WTC11 (cell line): ENCODE measurements around the gene IPO4. TPM values are rescaled to one million over a fixed set of nuclear protein-coding genes. Genes with fewer than 3 reads are reported as not detected.

Experiments
- ATAC-seq: fragments of 200-7000 bp; cut with Tn5 transposase; 2 replicates; pipeline ENCODE4 v1.10.0; 2021; ENCODE audit warnings: mild to moderate bottlenecking, moderate library complexity
- CTCF ChIA-PET: fragments of 300-600 bp; sonication (Branson Sonifier 250); formaldehyde crosslinking; loops from one replicate; lab custom pipeline; 2021; ENCODE audit warnings: antibody characterized with exemption; lab: Charles Lee
- POLR2A ChIA-PET: fragments of 350-600 bp; sonication (Branson Sonifier 250); formaldehyde crosslinking; loops from one replicate; lab custom pipeline; 2021; ENCODE audit warnings: antibody characterized with exemption; lab: Charles Lee
- DNase-seq: peaks from one replicate; pipeline ENCODE4 v3.0.0; 2021; ENCODE audit warnings: low spot score
- H3K27ac Mint-ChIP-seq: 2 replicates; pipeline ENCODE4 v1.8.0; 2021; ENCODE audit warnings: mixed read lengths
- H3K27me3 Mint-ChIP-seq: 2 replicates; pipeline ENCODE4 v1.8.0; 2021; ENCODE audit warnings: low read depth, mild to moderate bottlenecking, moderate library complexity, mixed read lengths
- H3K36me3 Mint-ChIP-seq: 2 replicates; pipeline ENCODE4 v1.8.0; 2021; ENCODE audit warnings: mixed read lengths
- H3K4me1 Mint-ChIP-seq: 2 replicates; pipeline ENCODE4 v1.8.0; 2022; ENCODE audit warnings: mixed read lengths
- H3K4me3 Mint-ChIP-seq: 2 replicates; pipeline ENCODE4 v1.8.0; 2021; ENCODE audit warnings: mild to moderate bottlenecking, moderate library complexity, mixed read lengths
- H3K9me3 Mint-ChIP-seq: 2 replicates; pipeline ENCODE4 v1.8.0; 2021; ENCODE audit warnings: mixed read lengths
- ATF1 ChIP-seq: sonication (generic); formaldehyde crosslinking; IDR thresholded peaks from 2 replicates; pipeline ENCODE4 v1.8.1; 2023; ENCODE audit warnings: mild to moderate bottlenecking, moderate library complexity, missing genetic modification reagents
- CREB1 ChIP-seq: sonication (generic); formaldehyde crosslinking; IDR thresholded peaks from 2 replicates; pipeline ENCODE4 v1.8.0; 2023; ENCODE audit warnings: mild to moderate bottlenecking, missing genetic modification reagents
- ESRRA ChIP-seq: sonication (generic); formaldehyde crosslinking; IDR thresholded peaks from 2 replicates; pipeline ENCODE4 v1.8.1; 2022; ENCODE audit warnings: mild to moderate bottlenecking, missing genetic modification reagents, borderline replicate concordance
- GABPB1 ChIP-seq: sonication (generic); formaldehyde crosslinking; IDR thresholded peaks from 2 replicates; pipeline ENCODE4 v1.8.1; 2023; ENCODE audit warnings: mild to moderate bottlenecking, missing genetic modification reagents
- HMGA2 ChIP-seq: fragments of 250-450 bp; sonication (Bioruptor Pico); IDR thresholded peaks from 2 replicates; pipeline ENCODE4 v1.4.0; 2021; ENCODE audit warnings: mild to moderate bottlenecking, moderate library complexity
- JUN ChIP-seq: sonication (generic); formaldehyde crosslinking; IDR thresholded peaks from 2 replicates; pipeline ENCODE4 v1.8.0; 2023; ENCODE audit warnings: mild to moderate bottlenecking, missing genetic modification reagents
- MXD4 ChIP-seq: fragments of 250-450 bp; sonication (Bioruptor Pico); IDR thresholded peaks from 2 replicates; pipeline ENCODE4 v1.8.0; 2021; ENCODE audit warnings: mild to moderate bottlenecking, moderate library complexity, borderline replicate concordance
- NFATC4 ChIP-seq: fragments of 250-450 bp; sonication (Bioruptor Pico); IDR thresholded peaks from 2 replicates; pipeline ENCODE4 v1.9.0; 2021; ENCODE audit warnings: mild to moderate bottlenecking
- NFYB ChIP-seq: sonication (generic); formaldehyde crosslinking; conservative IDR thresholded peaks from 2 replicates; pipeline ENCODE4 v1.8.0; 2022; ENCODE audit warnings: low read depth, missing genetic modification reagents
- NR2C2 ChIP-seq: sonication (generic); formaldehyde crosslinking; IDR thresholded peaks from 2 replicates; pipeline ENCODE4 v1.8.0; 2022; ENCODE audit warnings: mild to moderate bottlenecking, missing genetic modification reagents
- NR3C1 ChIP-seq: sonication (generic); formaldehyde crosslinking; conservative IDR thresholded peaks from 2 replicates; pipeline ENCODE4 v1.8.1; 2023; ENCODE audit warnings: low read depth, mild to moderate bottlenecking, missing genetic modification reagents
- OVOL2 ChIP-seq: fragments of 250-450 bp; sonication (Bioruptor Pico); IDR thresholded peaks from 2 replicates; pipeline ENCODE4 v1.9.0; 2021; ENCODE audit warnings: mild to moderate bottlenecking, borderline replicate concordance
- PRRX2 ChIP-seq: fragments of 250-450 bp; sonication (Bioruptor Pico); IDR thresholded peaks from 2 replicates; pipeline ENCODE4 v1.8.0; 2021; ENCODE audit warnings: mild to moderate bottlenecking
- SOX15 ChIP-seq: fragments of 250-450 bp; sonication (Bioruptor Pico); IDR thresholded peaks from 2 replicates; pipeline ENCODE4 v1.9.0; 2021; ENCODE audit warnings: mild to moderate bottlenecking
- TEAD1 ChIP-seq: sonication (generic); formaldehyde crosslinking; IDR thresholded peaks from 2 replicates; pipeline ENCODE4 v1.8.0; 2022; ENCODE audit warnings: mild to moderate bottlenecking, missing genetic modification reagents
- ZNF121 ChIP-seq: sonication (generic); formaldehyde crosslinking; IDR thresholded peaks from 2 replicates; pipeline ENCODE4 v1.8.0; 2023; ENCODE audit warnings: missing genetic modification reagents
- ZNF232 ChIP-seq: sonication (generic); formaldehyde crosslinking; IDR thresholded peaks from 2 replicates; pipeline ENCODE4 v1.8.0; 2022; ENCODE audit warnings: mild to moderate bottlenecking, missing genetic modification reagents
- total RNA-seq: library from RNA; stranded (reverse); gene quantifications from 3 replicates; pipeline ENCODE4 v1.2.3, GENCODE V29; 2021
- TF ChIP-seq, protein P1 (sequence below): sonication (generic); formaldehyde crosslinking; IDR thresholded peaks from 2 replicates; pipeline ENCODE4 v1.8.1; 2022; ENCODE audit warnings: mild to moderate bottlenecking, moderate library complexity, missing genetic modification reagents
- TF ChIP-seq, protein P2 (sequence below): fragments of 250-450 bp; sonication (Bioruptor Pico); IDR thresholded peaks from 2 replicates; pipeline ENCODE4 v2.1.2; 2022; ENCODE audit warnings: mild to moderate bottlenecking, moderate library complexity
- TF ChIP-seq, protein P3 (sequence below): fragments of 250-450 bp; sonication (Bioruptor Pico); IDR thresholded peaks from 2 replicates; pipeline ENCODE4 v1.8.0; 2021; ENCODE audit warnings: mild to moderate bottlenecking
- TF ChIP-seq, protein P4 (sequence below): fragments of 200-600 bp; IDR thresholded peaks from 2 replicates; pipeline ENCODE4 v1.8.0; 2022; ENCODE audit warnings: antibody characterized with exemption

IPO4 gene
- total RNA-seq, 1 experiment from 2014 or later = 128 TPM

DNA sequence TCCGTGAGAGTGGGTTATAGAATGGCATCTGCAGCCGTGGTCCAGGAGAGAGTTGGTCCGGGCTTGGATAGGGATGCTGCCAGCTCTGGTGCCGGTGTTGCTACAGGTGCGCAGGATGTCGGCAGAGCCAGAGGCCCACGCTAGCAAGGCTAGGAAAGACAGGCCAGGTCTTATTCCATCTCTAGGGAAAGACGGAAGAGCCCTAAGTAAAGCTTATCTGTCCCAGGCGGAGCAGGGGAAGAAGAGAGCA lies 53.1 kb downstream of the IPO4 start (continued):
- TF ChIP-seq JUN (CRISPR knock-in tag) (0 out of 2 replicates have a peak, but pooled peaks have one; percentile 21), ZNF121 (CRISPR knock-in tag) (no peak), ZNF232 (no peak), CREB1 (CRISPR knock-in tag) (no peak)
- TF ChIP-seq, protein P1, sequence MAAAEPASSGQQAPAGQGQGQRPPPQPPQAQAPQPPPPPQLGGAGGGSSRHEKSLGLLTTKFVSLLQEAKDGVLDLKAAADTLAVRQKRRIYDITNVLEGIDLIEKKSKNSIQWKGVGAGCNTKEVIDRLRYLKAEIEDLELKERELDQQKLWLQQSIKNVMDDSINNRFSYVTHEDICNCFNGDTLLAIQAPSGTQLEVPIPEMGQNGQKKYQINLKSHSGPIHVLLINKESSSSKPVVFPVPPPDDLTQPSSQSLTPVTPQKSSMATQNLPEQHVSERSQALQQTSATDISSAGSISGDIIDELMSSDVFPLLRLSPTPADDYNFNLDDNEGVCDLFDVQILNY (CRISPR knock-in tag) = 0 out of 2 replicates have a peak, but pooled peaks have one; percentile 57

DNA sequence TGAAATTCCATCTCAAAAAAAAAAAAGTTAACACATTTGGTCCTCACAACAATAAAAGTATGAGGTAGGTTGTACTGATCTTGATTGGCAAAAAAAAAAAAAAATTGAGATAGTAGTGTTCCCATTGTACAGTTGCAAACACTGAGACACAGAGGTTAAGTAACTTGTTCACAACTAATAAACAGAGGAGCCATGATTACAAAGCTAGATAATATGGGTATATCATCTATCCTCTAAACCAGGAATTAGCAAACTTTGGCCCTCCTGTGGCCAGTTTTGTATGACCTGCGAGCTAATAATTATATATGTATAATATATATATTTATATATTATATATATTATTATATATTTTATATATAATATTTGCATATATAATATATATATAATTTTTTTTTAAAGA lies 54.9 kb downstream of the IPO4 start:
- ChIA-PET POLR2A (no interaction called here), CTCF (interaction anchor here (0.7 to 3.1 kb wide), 4 partner anchors 18 to 27 kb away, joined by 3 to 10 read pairs (median 6); partner anchors contain the start of genes DCAF11, IRF9 and NRL)
- Mint-ChIP-seq H3K27ac (no peak overlapping the region), H3K4me1 (peaks cover 23% of the 10 kb centered on the region), H3K36me3 (peaks cover 14% of the 10 kb centered on the region), H3K9me3 (no peaks in the 10 kb centered on the region), H3K27me3 (no peaks in the 10 kb centered on the region; the same call in 1 of the 2 replicates), H3K4me3 (no peak overlapping the region)
- TF ChIP-seq ATF1 (no peak), HMGA2 (CRISPR knock-in tag) (peak; percentile 65; the same call in 1 of the 2 replicates), PRRX2 (CRISPR knock-in tag) (no peak)
- DNase-seq = no peak
- no peak for ATAC-seq

DNA sequence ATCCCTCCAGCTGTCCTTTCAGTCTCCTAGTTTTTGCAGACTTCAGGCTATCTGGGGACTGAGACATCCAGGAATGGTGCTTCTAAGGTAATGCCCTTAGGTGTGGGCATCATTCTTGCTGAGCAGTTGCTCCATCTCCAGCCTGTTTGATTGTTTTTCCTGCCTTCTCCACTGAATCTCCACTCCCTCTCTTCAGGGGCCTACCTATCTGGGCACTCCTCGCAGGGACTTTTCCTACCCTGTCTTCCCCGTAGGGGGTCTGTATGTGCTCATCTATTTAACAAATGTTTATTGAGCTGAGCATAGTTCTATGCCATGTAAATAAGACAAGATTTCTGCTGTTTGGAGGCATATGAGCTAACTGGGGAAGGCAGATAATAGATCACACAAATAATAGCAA lies 55.6 kb downstream of the IPO4 start:
- TF ChIP-seq TEAD1 (CRISPR knock-in tag) (no peak), NR2C2 (CRISPR knock-in tag) (no peak), GABPB1 (no peak), NFYB (no peak), NFATC4 (no peak), MXD4 (CRISPR knock-in tag) (no peak), SOX15 (CRISPR knock-in tag) (no peak), OVOL2 (CRISPR knock-in tag) (no peak), NR3C1 (no peak), ESRRA (no peak)
- TF ChIP-seq, protein P2, sequence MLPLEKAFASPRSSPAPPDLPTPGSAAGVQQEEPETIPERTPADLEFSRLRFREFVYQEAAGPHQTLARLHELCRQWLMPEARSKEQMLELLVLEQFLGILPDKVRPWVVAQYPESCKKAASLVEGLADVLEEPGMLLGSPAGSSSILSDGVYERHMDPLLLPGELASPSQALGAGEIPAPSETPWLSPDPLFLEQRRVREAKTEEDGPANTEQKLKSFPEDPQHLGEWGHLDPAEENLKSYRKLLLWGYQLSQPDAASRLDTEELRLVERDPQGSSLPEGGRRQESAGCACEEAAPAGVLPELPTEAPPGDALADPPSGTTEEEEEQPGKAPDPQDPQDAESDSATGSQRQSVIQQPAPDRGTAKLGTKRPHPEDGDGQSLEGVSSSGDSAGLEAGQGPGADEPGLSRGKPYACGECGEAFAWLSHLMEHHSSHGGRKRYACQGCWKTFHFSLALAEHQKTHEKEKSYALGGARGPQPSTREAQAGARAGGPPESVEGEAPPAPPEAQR (CRISPR knock-in tag) = no peak
- TF ChIP-seq, protein P3, sequence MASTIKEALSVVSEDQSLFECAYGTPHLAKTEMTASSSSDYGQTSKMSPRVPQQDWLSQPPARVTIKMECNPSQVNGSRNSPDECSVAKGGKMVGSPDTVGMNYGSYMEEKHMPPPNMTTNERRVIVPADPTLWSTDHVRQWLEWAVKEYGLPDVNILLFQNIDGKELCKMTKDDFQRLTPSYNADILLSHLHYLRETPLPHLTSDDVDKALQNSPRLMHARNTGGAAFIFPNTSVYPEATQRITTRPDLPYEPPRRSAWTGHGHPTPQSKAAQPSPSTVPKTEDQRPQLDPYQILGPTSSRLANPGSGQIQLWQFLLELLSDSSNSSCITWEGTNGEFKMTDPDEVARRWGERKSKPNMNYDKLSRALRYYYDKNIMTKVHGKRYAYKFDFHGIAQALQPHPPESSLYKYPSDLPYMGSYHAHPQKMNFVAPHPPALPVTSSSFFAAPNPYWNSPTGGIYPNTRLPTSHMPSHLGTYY (CRISPR knock-in tag) = no peak
- TF ChIP-seq, protein P4, sequence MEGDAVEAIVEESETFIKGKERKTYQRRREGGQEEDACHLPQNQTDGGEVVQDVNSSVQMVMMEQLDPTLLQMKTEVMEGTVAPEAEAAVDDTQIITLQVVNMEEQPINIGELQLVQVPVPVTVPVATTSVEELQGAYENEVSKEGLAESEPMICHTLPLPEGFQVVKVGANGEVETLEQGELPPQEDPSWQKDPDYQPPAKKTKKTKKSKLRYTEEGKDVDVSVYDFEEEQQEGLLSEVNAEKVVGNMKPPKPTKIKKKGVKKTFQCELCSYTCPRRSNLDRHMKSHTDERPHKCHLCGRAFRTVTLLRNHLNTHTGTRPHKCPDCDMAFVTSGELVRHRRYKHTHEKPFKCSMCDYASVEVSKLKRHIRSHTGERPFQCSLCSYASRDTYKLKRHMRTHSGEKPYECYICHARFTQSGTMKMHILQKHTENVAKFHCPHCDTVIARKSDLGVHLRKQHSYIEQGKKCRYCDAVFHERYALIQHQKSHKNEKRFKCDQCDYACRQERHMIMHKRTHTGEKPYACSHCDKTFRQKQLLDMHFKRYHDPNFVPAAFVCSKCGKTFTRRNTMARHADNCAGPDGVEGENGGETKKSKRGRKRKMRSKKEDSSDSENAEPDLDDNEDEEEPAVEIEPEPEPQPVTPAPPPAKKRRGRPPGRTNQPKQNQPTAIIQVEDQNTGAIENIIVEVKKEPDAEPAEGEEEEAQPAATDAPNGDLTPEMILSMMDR = no peak
- POLR2A ChIA-PET = interaction anchor here (0.6 kb wide), 1 partner anchor 31 kb away, joined by 3 read pairs; no protein-coding TSS in a partner anchor
- H3K9me3 Mint-ChIP-seq = no peaks in the 10 kb centered on the region
- H3K4me1 Mint-ChIP-seq = peaks cover 23% of the 10 kb centered on the region
- H3K27ac Mint-ChIP-seq = no peak overlapping the region
- no peak for ATAC-seq
- no peak overlapping the region for H3K4me3 Mint-ChIP-seq
- peaks cover 7% of the 10 kb centered on the region; the same call in 1 of the 2 replicates for H3K36me3 Mint-ChIP-seq
- DNase-seq = no peak
- no peaks in the 10 kb centered on the region; the same call in 1 of the 2 replicates for H3K27me3 Mint-ChIP-seq
- CTCF ChIA-PET = interaction anchor here (1.5 to 3.1 kb wide), 3 partner anchors 19 to 28 kb away, joined by 6 to 10 read pairs (median 7); partner anchors contain the start of genes DCAF11, IRF9 and NRL
